NCI-H2029 treated with DMSO at 0.1 percent for 48 hours (cell line): Measurements from ENCODE around the gene SOWAHA.

ENCODE experiments used
- DNase-seq: peaks from one replicate; lab custom pipeline; 2025; lab: John Stamatoyannopoulos, UW

SOWAHA gene

DNA sequence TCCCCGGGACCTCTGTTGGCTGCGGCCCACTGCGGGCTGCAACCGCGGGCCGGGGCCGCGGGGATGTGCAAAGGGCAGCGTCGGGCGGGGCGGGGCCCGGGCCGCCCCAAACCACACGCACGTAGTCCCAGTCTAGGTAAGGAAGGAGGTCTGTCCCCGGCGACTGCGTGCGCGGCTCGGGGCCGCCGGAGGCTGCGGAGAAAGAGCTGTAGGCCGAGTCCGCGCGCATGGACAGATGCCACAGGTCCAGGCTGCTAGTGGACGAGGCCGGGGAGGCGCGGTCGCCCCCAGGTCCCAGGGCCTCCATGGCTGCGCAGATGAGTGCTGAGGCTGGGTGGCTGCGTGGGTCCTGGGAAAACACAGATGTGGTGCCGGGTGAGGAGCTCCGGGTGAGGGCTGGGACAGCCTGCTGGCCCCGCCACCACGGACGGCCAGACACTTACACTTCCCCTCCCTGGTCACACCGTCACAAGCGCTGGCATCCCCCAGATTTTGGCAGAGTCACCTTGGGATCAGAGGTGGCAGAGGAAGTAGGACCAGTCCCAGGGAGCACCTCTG is 12.8 kb downstream of the SOWAHA start:
- no peak for DNase-seq

DNA sequence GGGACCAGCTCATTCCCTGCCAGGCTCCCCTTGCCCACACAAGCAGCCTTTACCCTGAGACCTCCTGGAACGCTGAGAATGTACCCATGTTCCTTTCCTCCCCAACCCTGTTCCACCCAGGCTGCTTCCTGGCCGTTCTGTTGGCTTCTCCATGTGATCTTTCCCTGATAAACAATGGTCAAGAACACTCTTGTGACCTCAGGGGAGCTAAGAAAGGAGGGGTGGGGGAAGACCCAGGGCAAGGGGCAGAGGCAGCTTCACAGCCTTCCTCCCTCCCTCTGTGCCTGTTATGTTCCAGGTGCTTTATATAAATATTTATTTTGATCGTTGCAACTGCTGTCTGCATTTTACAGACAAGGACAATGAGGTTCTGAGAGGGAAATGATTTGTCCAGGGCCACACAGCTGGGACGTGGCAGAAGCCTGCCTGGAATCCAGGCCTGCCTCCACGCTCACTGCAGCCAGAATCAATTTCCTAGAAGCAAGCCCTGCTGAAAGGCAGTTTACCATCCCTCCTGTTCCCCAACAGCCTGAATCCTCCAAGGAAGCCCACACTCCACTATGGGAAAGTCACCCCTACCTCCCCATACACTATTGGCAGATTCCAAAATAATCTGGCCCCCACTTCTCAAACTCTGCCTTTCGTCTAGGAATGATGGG is 13.5 kb downstream of the SOWAHA start:
- DNase-seq: no peak

DNA sequence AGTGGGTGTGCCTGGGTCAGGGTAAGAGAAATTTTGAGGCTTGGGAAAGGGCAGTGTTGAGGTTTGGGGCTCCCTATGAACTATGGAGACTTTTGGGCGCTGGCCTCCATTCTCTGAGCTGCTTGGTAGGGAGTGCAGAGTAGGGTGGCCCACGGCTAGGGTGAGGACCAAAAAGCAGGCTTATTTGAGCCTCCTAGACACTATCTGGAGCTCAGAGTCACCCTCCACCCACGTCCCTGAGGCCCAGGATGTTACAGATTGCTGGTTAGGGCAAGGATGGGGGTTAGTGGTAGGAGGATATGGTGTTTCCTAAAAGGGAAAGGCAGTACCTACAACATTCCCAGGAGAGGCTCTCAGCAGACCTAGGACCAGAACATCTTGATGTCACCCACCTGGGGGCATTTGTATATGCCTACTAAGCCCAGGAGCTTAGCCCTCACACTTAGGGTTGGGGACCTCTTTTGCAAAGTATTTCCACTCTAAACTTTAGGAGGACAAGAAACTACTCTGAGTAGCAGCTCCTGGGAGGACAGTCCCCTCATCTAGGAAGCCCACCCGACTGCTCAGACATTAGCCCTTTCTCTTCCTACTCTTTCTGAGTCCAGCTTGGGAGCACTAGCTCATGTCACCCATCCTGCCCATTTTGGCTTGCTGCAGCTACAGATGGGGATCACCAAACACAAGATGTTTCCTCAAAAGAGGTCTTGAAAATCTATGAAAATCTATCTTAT is 15.0 kb downstream of the SOWAHA start:
- DNase-seq: no peak

DNA sequence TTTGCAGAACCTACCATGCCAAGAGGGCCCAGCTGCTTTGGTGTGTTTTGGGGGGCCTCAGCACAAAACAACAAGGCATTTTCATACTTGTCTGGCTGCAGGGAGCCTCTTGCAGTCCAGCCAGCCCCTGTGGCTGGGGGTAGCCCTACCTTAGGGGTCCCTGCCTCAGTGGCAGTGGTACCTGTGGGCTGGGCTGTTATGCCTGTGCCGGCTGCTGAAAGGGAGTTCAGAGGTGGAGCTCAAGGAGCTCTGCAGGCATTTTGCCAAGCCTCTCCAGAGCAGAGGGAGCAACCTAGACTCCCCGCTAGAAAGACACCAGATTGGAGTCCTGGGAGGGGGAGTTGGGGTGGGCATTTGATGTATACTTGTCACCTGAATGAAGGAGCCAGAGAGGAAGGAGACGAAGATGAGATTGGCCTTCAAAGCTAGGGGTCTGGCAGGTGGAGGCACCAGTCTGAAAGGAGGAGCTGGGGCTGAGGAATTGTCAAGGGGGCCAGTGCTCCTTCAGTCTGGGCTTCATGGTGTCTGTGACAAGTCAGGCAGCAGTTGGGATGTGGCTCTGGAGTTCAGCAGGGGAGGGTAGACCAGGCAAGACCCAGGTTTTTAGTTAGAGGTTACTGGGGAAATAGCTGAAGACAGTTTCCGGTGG is 15.9 kb downstream of the SOWAHA start:
- DNase-seq: no peak

DNA sequence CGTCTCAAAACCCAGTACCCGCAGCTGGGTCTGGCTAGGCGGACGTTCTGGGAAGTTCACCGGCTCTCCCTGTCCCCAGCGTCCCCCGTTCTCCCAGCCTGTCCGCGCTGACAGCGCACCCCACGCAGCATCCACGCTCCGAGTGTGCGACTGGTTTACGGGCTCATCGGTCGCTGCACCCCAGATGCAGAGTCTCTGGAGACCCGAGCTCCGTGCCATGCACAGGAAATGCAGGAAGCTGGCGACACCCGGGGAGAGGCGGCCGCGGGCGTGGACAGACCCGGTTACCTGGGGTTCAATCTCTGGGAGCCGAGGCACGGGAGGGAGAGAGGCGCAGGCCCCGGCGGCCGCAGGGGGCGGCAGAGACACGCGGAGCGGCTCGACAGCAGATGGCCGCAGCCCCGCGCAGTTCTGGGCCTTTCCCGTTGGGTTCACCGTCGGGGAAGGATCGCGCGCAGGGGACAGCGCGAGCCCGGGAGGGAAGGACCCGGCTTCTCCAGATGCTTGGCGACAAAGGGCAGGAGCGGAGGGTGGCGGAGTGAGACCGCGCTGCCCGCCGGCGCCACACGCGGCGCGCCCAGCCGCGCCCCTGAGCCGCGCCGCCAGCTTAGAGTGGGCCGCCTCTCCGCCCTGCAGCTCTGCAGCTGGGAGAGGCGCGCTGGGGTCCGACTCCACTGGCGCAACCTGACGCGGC is 16.8 kb downstream of the SOWAHA start:
- no peak for DNase-seq

DNA sequence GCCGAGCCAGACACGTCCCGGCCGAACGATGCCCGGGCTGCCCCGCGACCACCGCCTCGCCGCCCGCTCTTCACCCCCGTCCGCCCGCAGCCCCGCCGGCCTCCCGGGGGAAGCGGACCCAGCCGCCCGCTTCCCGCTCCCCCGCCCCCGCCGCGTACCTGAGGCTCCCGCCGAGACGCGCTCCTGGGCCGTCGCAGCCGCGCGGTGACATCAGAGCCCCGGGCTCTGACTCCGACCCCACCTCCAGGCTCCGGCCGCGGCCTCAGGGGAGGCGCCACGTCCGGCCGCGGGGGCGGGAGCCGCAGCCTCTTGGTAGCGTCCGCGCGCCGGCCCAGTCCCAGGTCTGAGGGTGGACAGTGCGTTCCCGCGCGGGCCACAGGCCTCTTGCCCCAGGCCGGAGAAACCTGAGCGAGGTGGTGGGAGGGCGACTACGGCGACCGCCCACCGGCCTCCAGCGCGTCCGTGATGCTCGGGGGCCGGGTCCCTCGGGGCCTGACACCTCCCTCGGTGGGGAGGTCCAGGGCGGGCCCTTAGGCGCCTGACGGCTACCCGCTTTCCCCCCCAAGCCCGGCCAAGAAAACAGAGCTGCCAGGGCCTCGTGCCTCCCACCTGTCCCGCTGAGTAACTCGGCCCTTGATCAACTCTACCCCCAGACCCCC is 17.5 kb downstream of the SOWAHA start, which contains the start of gene SHROOM1:
TSS of gene SHROOM1 (minus strand) at position 212 of the 659 bp plus-strand sequence. CDS start 4,507 bp downstream, outside the sequence.
- DNase-seq: no peak

DNA sequence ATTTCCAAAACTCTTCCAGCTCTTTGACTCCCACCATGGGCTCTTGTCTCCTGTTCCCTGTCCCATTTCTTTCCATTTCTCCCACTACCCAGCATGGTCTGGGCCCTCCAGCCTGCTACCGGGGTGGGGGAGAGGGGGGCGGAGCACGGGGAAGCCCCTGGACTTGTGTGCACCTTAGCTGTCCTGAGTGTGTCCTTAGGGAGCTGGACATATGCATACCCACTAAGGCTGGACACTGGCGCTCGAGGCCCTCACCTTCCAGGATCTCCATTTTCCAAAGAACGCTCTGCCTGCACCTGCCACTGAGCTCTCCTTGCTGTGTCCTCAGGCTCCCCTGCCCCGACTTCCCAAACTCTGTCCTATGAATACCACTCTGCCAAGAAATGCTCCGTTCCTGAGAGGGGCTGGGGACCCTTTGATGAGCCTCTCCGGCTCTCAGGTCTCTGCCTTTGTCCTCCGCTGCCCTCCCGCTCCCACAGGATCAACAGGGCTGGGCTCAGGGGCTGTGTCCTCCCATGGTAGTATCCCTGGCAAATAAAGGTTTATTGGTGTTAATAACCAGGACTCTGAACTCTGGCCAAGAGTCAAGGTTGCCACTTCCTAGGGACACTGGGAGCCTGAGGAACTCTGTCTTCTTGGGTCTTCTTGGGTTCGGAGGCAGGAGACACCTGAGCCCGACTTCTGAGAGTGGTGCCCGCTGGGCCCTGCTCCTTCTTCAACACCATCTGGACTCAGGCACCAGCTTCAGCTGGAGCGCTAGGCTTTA is 18.2 kb downstream of the SOWAHA start:
- DNase-seq: no peak

DNA sequence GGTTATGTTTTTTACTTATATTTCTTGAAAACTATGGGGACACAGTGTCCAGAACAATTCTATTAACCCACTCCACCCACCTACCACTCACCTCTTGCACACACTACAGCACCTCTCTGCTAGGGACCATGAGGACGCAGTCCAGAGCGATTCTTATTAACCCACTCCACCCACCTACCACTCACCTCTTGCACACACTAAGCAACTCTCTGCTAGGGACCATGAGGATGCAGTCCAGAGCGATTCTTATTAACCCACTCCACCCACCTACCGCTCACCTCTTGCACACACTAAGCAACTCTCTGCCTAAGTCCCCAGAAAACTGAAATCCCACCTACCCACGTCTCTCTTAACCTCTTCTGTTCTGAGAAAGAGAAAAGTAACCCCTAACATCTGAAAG is 19.5 kb downstream of the SOWAHA start:
- DNase-seq: no peak

DNA sequence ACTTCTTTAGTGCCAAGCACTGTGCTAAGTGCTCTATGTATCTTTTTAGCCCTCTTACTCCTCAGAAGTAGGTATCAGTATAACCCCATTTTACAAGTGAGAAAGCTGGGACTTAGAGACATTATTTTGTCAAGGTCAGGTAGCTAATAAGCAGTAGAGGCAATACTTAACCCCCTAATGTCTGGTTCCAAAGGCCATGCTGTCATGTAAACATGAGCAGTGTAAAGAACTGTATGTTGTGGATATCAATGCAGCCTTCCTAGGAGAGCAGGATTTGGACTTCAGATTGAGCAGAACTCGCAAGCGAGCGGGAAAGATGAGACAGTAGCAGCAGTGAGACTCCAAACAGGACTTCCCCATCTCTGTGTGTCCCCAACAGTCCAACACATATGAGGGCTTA is 21.0 kb downstream of the SOWAHA start:
- no peak for DNase-seq

DNA sequence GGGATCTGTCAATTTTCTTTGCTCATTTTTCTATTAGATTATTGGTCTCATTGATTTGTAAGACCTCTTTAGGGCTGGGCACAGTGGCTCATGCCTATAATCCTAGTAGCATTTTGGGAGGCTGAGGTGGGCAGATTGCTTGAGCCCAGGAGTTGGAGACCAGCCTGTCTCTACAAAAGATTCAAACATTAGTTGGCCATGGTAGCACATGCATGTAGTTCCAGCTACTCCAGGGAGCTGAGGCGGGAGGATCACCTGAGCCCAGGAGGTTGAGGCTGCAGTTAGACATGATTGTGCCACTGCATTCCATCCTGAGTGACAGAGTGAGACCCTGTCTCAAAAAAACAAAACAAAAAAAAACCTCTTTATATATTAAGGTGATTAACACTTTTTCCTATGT is 23.8 kb downstream of the SOWAHA start:
- DNase-seq: no peak

DNA sequence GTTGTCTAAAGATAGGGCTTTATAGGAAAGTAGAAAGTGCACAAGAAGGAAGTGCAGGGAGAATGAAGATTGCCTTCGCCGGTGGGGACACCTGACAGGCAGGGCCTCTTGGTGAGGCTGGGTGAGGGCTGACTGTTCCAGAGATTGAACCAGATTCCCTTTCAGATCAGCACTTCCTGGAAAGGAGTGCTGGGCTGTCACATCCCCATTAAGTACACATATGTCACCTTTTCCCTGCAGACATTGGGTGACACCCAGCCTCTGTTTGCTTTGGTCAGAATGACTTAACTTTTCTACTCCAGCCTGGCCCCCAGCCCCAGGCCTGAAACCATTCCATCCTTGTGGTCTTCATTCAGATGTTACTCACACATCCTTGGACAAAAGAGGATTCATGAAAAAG is 24.8 kb downstream of the SOWAHA start:
- DNase-seq: no peak

DNA sequence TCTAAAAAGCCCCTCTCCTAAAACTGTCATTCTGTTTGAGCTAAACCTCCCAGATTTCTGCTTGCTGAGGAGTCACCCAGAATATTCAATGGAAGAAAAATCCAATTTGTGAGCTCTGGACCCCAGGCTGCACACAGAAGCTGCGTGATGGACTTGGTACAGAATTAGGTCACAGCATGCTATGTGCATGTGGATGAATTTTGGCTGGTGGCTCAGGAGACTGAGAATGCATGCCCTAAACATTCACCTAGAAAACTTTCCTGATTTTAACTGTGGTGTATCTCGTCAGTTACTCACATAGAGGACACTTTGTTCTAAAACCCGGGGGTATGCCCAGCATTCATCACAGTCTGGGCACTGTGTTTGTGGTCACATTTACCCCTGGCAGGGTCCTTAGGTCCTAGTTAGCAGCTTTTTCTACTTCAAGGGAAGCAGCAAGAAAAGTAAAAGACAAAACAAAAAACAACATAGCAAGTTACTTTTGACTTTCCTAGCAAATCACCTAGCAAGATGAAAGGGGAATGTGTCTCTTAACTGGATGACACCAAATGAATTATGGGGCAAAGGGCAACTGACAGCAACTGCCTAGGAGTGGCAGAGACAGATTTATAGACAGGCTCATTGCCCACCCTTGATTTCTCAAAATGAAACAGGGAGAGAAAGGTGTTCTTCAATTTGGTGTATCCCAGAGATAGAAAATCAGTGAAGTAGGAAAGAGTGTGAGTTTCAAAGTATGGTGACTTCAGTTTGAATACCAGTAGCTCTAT is 25.6 kb downstream of the SOWAHA start:
- DNase-seq: no peak

DNA sequence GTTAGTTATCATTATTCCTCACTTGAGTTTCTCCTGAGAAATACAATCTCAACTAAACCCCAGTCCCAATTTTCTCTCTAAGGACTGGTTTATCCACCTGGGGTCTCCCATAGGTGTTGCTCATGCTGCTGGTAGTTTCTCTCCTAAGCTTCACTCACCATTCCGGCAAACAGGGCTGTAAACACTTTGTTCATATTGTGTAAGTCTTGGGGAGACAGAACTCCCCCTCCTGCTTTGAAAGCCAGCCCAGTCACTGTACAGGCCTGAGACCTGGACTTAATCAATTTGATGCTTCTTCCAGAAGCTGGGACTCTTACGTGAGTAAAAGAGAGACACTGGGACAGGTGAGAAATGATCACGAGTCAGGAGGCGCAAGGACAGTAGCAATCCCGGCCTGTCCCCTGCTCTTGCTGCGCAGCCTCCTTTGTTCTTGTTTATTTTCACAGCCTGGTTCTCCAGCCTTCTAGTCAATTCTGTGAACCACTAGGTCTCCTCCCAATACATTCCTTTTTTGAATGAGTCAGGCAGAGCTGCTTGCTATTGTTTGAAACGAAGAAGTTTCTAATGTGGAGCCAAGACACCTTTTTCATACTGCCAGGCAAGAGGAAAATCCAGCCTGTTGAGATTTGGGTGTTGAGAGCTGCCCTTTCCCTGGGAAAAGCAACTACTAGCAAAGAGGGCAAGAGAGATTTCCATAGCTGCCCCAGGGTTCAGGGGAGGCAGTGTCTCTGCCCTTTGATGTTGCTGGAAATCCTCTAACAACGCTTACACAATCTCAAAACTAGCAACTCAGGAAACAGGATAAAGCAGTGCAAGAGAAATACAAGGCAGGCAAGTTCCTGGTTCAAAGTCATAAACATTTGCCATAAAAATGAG is 26.6 kb downstream of the SOWAHA start:
- DNase-seq: no peak

DNA sequence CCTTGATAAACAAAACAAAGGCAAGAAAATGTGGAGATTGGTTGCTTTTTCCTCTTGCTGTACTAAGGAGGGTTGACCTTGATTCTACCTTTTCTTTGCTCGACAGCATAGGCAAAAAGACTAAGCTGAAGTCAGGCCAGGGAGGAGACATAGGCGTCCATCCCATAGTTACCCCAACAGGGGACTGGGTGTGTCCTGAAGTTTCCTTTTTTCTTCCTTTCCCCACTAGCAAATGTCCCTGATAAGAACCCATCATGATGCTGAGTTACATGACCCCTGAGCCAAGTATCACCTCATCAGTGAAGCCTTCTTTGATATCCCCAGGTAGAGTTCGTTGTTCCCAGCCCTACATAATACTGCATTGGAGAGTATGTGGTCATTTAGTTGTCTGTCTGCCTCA is 27.2 kb downstream of the SOWAHA start:
- no peak for DNase-seq

DNA sequence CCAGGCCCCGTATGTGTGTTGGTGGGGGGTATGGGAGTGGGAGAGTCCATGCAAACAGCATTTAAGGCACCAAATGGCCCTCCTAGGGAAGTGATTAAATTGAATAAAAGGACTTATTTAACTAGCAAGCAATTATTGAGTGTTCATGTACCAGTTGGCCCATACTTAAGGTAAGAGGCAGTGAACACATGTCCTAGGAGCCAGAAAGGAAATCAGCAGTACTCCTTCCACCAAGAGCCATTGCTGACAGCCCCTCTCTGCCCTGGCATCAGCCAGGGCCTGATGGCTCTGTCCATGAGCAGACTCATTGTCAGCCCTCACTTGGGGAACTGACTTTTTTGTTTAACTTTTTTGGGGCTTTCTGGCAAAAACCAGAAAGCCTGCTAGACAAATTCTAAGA is 27.8 kb downstream of the SOWAHA start:
- no peak for DNase-seq

DNA sequence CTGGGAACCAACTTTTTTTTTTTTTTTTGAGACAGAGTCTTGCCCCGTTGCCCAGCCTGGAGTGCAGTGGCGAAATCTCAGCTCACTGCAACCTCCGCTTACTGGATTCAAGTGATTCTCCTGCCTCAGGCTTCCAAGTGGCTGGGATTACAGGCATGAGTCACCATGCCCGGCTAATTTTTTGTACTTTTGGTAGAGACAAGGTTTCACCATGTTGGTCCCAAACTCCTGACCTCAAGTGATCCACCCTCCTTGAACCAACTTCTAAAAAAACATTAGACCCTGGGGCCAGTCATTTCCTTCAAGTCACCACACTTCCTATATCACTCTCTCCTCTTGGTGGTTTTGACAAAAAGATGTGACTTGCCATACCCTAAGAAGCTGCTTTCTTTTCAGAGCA is 28.2 kb downstream of the SOWAHA start:
- DNase-seq: no peak

DNA sequence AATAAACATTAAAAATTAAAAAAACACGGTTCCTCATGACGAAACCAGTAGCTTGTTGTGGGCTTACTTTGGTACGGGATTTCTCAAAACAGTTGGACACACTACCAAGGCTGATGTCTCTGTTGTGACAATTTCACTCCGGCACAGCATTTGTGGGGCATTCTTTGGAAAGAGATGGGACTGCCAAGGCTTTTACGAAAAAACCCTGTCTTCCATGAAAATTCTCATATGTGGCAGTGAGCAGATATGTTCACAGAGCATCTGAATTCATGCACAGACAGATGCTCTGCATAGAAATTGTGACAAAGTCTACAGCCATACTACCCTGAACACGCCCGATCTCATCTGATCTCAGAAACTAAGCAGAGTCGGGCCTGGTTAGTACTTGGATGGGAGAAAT is 35.2 kb downstream of the SOWAHA start:
- no peak for DNase-seq

DNA sequence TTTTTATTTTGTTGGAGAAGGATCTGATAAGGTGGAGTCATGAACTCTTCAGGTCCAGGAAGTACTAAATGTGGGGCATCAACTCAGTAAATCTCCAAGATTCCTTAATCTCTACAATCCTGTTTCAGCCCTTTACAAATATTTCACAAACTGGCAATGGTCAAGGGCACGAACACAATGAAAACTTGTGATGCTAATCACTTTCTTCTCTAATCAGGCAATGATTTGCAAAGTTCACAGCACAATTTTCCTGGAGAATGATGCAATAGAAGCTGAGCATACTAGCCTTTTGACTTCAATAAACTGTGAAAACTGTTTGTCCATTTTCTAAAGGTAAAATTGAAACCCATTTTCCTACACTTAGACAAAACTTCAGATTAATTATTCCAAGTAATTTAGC is 36.2 kb downstream of the SOWAHA start:
- no peak for DNase-seq

DNA sequence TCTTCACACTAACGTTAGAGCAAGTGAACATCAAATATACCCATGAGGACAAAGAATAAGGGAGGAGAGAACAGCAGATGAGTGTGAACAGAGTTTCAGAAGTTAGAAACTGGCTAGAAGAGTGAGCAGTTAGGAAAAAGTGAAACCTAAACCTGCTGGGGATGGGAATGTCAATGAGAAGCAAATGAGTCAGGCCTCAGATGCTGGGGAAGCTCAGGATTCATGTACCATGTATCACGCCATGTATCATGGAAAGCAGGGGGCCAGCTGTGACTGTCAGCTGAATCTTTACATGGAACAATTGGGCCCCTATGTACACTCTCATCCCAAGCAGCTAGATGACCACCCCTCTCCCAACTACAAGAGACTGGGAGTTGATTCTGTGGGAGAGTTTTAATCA is 37.0 kb downstream of the SOWAHA start:
- DNase-seq: no peak
